Germinal center (tissue), 1 donor: ENCODE measurements around the gene IL4.

Experiments used
- DNase-seq: peaks from one replicate; pipeline ENCODE4 v3.0.0; 2012; ENCODE audit warnings: mixed read lengths, low spot score

IL4 gene

DNA sequence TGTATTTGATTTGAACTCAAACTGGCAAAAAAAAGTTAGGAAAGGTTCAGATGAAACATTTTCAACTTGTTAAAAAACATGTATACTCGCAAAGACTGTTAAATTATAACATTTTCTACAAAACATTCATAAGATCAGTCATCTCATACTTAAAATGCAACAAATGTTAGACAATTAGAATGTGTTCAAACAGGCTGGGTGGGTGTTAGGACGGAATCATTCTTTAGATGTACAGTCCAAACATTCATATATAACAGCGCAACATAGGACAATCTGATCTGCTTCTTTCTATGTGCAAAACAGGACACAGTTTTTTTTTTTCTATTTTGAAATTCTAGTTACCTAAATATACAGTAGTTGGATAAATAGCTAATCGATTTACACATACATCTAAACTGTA lies 22.2 kb downstream of the IL4 start:
- DNase-seq: no peak

DNA sequence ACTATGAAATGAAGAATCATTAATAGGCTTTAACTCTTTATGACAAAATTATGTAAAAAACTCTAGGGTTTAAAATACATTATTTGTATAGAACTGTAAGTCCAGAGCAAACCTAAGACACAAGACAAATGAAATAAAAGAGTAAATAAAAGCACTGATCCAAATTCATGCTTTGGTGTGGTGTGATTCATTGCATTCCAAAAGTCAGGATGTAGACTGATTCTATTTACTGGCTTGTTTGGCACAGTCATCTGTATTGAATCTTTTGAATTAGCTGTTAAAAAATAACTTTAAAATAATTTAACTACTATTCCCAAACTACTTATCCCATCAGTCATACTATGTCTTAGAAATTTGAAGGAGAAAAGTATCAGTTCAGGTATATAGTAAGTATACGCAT lies 31.1 kb downstream of the IL4 start:
- no peak for DNase-seq

DNA sequence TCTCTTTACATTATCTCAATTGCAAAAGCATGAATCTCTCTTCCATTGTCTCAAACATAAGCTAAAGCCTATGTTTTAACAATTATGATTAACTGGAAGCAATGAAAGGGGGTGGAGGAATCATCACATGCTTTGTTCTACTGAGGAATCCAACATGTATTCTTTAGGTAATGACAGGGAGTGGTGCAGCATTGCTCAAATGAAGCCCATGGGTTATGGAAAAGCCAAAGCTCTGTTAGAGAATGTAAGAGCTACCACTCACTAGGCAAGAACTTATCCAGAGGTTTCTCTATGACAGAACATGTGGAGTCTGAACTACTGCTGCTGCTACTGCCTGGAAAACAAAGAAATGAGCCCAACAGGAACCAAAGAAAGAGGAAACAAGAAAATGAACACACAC lies 34.9 kb downstream of the IL4 start:
- DNase-seq: no peak

DNA sequence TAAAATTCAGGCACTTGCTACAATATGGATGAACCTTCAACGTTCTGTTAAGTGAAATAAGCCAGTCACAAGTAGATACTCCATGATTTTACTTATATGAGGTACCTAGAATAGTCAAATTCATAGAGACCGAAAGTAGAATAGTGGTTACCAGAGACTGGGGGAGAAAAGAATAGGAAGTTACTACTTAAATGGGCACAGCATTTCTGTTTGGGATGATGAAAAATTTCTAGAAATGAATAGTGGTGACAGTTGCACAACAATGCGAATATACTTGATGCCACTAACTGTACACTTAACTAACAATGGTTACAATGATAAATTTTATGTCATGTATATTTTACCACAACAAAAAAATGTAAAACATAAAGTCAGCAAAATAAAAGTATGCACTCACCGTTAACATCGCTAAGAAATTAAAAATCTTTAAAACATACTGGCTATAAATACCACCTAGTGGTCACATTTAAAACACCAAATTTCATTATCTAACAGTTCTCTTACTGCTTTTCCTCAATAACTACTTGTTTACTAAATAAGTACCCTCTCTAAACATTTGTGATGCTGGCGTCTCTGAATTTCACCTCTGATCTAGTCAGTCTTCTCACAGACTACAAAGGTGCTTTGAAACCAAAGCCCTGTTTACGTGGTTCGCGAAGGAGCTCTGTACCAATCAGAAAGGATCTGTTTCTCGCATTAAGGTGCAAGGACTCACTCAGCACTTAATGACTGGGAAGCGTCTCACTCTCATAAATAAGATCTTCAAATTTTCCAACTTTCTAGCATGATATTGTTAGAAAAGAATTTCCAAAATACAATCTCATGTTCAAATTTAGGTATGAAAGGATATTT lies 40.9 kb downstream of the IL4 start:
- no peak for DNase-seq

DNA sequence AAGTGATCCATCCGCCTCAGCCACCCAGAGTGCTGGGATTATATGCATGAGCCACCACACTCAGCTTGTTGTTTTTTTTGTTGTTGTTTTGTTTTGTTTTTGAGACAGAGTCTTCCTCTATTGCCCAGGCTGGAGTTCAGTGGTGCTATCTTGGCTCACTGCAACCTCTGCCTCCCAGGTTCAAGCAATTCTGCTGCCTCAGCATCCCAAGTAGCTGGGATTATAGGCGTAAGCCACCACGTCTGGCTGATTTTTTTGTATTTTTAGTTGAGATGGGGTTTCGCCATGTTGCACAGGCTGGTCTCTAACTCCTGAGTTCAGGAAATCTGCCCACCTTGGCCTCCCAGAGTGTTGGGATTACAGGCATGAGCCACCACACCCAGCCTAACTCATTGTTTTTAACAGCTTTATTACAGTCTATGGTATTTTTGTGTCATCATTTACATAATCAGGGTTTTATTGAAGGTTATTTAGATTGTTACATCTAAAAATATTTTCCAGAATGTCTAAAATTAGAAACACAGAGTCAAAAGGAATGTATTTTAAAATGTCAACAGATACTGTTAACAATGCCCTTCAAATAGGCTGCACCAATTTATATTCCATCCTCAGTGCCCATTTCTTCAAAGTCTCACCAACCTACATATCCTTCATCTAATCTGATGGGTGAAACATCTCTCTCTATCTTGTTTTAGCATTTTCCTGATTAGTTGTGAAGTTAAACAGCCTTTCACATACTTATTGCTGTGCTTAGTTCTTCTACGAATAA lies 44.9 kb downstream of the IL4 start:
- no peak for DNase-seq

DNA sequence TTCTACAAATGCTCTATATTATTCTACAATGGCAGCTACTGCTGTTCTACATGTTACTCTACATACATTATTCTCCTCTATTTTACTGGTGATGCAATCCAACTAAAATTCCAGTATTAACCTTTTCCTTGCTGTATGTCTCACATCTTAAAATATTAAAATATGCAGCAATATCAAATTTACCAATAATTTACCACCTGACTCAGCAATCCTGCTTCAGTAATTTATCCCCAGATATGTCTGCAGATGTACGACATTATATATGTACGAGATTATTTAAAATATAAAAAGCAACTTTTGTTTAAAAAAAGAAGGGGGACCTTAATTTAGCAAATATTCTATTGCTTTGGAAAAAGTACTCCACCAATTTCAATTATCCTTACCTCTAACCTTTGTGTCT lies 52.0 kb downstream of the IL4 start:
- no peak for DNase-seq

DNA sequence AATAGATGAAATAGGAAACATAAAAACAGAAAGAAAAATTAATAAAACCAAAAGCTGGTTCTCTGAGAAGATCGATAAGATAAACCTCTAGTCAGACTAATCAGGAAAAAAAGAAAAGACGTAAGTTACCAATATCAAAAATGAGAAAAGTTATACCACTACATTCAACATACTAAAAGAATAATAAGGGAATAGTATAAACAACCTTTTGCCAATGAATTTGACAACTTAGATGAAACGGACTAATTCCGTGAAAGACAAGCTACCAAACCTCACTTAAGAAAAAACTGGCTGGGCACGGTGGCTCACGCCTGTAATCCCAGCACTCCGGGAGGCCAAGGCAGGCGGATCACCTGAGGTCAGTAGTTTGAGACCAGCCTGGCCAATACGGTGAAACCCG lies 56.1 kb downstream of the IL4 start:
- DNase-seq: no peak
